ENCODE measurements around the gene TARDBP.
"Not testable (repeated sequence)": the region's sequence is repeated elsewhere in the genome, so short reads cannot be mapped to it uniquely, and the experiment has no call there.

The TARDBP gene

DNA sequence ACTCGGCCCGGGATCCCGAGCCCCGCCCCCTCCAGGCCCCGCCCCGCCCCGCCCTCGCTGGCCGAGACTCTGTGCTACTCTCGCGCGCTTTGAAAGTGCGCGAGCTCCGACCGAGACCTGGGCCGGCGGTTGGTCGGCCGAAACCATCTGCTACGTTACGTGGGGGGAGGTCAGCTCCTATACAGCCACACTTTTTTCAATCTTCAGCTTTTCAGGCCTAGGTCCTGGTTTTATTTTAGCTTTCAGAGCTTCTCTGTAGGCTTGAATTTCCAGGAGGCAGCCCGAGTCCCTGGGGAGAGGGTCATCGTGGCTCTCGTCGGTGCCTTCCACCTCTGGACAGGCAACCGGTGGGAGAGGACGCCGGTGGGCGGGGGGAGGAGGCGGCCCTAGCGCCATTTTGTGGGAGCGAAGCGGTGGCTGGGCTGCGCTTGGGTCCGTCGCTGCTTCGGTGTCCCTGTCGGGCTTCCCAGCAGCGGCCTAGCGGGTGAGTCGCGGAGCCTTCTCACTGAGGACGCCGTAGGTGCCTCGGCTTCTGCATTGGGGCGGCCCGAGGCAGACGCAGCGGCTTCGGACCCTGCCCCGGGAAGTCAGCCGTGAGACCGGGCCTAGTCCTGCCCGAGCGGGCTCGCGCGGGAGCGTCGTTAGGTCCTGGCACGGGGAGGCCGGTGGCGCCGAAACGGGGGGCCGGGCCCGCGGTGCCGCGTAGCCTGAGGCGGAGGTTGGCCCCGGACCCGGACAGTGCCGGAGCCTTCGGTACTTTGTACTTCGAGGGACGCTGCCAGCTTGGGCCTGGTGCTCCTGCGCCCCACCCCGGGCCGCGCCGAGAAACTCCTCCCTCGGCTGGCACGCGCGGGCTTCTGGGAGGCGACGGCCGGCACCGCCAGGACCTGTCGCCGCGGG is at the start of gene TARDBP:
Gene TARDBP, plus strand, starts transcription at position 395 of the 900 bp plus-strand sequence. CDS start 1,074 bp downstream, outside the sequence.
- peak; percentile 76 for DNase-seq (ENCODE audit: low read depth)

DNA sequence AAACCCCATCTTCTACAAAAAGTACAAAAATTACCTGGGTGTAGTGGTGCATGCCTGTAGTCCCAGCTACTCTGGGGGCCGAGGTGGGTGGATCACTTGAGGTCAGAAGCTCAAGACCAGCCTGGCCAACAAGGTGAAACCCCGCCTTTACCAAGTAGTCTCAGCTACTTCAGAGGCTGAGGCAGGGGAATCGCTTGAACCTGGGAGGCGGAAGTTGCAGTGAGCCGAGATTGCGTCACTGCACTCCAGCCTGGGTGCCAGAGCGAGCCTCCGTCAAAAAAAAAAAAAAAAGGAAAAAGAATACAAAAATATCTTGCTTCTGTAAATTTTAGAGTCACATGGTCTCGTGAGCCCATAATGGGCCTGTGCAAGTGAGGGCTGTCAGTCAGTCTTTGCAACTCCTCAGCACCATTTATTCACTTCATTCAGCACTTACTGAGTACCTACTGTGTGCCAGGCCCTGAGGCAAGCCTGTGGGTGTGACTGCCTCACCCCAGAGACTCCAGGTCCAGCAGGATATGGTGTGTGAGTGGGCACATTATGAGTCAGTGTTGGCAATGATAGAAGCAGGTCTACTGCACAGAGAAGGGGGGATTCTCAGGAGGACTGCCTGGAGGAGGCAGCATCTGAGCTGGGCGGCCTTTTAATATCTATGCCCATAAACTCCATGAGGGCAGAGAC is 46.8 kb upstream of the TARDBP start:
- no peak for DNase-seq (ENCODE audit: low read depth)

DNA sequence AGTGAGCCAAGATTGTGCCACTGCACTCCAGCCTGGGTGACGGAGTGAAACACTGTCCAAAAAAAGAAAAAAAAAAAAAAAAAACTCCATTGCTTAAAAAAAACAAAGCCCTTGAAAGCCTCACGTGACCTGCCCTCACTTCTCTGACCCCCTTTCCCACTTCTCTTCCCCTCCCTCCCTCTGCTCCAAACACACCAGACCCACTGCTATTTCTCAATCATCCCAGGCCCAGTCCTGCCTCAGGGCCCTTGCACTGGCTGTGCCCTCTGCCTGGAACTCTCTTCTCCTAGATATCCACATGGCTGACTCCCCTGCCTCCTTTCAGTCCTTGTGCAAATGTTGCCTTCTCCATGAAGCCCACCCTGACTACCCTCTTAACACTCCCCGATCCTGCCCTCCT is 45.4 kb upstream of the TARDBP start:
- no peak for DNase-seq (ENCODE audit: low read depth)

DNA sequence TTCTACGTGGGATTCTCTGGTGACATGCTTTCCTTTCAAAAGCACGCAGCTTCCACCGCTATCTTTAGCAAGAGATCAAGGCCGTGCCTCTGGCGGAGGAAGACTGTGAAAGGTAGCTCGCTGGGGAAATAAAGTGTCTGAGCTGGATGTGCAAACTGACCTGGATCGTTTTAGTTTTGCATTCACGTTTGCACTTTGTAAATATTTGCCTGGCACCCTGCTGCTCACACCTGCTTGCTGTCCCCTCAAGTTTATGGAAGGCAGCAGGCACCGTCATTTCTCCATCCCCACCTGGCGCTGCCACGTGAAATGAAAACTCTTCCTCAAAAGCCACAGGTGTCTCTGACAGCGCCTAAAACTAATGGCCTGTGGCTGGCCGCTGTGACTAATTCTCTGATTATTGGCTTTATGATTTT is 44.0 kb upstream of the TARDBP start:
- DNase-seq (ENCODE audit: low read depth) = no peak

- DNase-seq (ENCODE audit: low read depth) = no peak
These were observed 43.0 kb upstream of the TARDBP start for GRCh38 chr1:10969267-10969970.

GRCh38 chr1:10969971-10970332 is 42.5 kb upstream of the TARDBP start:
- no peak for DNase-seq (ENCODE audit: low read depth)

DNA sequence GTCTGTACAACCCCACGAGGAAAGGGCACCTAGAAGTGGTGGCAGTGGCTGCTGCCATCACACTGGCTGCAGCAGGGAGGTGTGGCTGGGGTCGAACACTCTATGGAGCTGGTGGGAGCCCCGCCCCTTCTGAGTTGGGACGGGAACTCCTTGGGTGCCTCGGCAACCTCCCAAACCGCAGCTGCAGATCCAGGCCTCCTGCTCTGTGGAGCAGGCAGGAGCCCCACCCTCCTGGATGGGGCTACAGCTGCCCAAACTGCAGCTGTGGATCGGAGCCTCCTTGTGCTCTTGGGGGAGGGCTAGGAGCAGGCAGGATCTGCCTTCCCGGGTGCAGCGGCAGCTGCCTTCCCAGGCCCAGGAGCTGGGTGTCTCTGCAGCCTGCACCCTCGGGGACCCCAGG is 38.9 kb upstream of the TARDBP start:
- DNase-seq (ENCODE audit: low read depth) = no peak

- DNase-seq (ENCODE audit: low read depth) = no peak
These were observed 38.2 kb upstream of the TARDBP start for GRCh38 chr1:10973956-10974881.

DNA sequence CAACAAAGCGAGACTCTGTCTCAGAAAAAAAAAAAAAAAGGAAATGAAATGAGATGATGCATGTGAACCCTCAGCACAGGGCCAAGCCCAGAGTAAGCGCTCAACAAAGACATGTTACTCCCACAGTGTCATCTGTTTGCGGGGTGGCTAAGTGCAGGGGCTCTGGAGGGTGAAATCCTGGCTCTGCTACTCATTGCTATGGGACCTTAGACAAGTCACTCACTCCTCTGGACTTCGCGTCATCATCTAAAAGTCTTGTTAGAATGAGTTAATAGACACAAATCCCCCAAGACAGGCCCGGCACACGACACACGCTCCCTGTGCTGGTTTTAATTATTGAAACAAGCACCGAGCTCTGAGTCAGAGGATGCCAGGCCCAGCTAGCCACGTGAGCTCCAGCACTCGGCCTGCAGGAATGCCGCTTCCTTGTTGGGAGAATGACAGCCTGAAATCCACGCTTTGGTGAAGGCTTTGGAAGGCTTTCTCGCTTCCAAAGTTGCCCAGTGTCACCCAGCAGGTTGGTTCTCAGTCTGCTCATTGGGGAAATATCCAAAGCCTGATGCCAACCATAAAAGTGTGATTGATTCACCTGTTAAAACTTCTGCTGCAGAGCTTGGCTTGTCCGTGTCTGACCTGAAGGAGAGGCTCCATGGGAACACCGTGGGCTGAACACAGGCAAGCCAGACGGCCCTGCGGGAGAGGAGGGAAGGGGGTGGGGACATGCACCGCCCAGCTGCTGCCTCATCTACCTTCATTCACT is 36.7 kb upstream of the TARDBP start:
- DNase-seq (ENCODE audit: low read depth) = no peak

DNA sequence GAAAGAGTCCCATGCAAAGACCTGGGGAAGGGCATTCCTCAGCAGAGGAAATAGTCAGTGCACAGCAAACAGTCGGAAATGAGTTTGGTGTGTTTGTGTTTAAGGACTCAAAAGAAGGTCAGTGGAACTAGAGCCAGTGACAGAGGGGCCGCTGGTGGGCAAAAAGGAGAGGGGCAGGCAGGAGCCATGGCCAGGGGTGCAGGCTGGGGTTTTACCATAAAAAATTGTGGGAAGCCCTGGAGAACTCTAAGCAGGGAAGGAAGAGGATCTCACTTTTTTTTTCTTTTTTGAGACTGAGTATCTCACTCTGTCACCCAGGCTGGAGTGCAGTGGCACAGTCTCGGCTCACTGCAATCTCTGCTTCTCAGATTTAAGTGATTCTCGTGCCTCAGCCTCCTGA is 33.7 kb upstream of the TARDBP start:
- no peak for DNase-seq (ENCODE audit: low read depth)

DNA sequence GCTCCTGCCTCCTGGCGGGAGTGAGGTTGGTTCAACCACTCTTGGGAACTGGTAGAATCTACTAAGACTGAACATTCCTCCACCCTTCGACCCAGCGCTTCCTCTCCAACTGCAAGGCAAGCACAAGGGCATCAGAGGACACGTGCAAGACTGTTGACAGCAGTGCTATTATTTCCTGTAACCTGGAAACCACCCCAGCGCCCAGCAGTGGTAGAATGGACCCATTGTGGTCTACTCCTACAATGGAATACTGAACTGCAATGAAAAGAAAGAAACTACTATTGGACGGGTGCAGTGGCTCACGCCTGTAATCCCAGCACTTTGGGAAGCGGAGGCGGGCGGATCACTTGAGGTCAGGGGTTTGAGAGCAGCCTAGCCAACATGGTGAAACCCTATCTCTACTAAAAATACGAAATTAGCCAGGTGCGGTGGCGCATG is 33.0 kb upstream of the TARDBP start:
- no peak for DNase-seq (ENCODE audit: low read depth)

GRCh38 chr1:10980094-10980577 is 32.3 kb upstream of the TARDBP start:
- no peak for DNase-seq (ENCODE audit: low read depth)

- DNase-seq (ENCODE audit: low read depth) = no peak
These were observed 31.4 kb upstream of the TARDBP start for GRCh38 chr1:10980841-10981727.

- no peak for DNase-seq (ENCODE audit: low read depth)
These were observed 25.9 kb upstream of the TARDBP start for GRCh38 chr1:10986525-10986890.

- DNase-seq (ENCODE audit: low read depth) = no peak
These were observed 24.5 kb upstream of the TARDBP start for GRCh38 chr1:10987840-10988417.

DNA sequence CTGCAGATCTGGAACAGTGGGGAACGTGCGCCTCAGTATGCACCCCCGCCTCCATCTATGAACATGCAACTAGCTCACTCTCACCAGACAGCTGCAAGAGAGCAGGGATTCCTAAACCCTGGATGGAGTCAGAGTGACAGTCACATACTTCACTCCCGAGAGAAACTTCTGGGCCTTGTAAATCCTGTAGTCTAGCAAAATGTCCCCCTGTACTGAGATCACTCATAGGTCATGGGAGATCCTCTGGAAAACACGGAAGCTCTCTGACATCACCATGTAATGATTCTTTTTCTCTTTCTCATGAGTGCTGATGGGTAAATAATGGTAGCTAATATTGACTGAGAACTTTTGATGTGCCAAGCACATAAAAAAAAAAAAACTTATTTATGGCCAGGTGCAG is 23.4 kb upstream of the TARDBP start:
- no peak for DNase-seq (ENCODE audit: low read depth)

GRCh38 chr1:10989920-10990516 is 22.4 kb upstream of the TARDBP start:
- DNase-seq (ENCODE audit: low read depth) = not testable (repeated sequence)

DNA sequence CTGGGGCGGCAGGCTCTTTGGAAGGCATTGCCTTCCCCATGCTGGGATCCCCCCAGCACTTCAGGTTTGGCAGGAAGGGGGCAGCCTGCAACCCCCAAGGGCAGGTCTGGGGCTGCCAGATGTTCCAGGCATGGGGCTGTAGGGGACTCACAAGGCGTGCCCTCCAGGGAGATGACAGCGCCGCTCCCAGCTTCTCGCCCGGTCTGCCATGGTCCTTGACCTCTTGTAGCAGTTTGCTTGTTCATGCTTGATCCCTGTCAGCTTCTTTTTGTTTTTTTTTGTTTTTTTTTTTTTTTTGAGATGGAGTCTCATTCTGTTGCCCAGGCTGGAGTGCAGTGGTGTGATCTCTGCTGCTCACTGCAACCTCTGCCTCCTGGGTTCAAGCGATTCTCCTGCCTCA is 21.6 kb upstream of the TARDBP start:
- DNase-seq (ENCODE audit: low read depth) = no peak

DNA sequence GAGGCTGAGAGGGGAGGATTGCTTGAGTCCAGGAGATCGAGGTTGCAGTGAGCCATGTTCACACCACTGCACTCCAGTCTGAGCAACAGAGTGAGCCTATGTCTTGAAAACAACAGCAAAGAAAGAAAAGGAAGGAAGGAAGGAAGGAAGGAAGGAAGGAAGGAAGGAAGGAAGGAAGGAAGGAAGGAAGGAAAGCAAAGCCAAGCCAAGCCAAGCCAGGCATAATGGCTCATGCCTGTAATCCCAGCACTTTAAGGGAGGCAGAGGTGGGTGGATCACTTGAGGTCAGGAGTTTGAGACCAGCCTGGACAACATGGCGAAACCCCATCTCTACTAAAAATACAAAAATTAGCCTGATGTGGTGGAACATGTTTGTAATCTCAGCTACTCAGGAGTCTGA is 20.4 kb upstream of the TARDBP start:
- DNase-seq (ENCODE audit: low read depth) = not testable (repeated sequence)
